ENCODE measurements around the gene SCG5.

- TF ChIP-seq CTCF (tag by site-specific recombination; IDR thresholded peaks at IDR 0.05) (no peak), ZBTB49 (tag by site-specific recombination; IDR thresholded peaks at IDR 0.05; ENCODE audit: low read depth) (no peak), TRIM28 (IDR thresholded peaks at IDR 0.05; ENCODE audit: borderline replicate concordance, low read length) (no peak), ZNF501 (tag by site-specific recombination; IDR thresholded peaks at IDR 0.05) (no peak), WT1 (tag by site-specific recombination; IDR thresholded peaks at IDR 0.05) (no peak), ZNF555 (tag by site-specific recombination; conservative IDR thresholded peaks at IDR 0.05) (no peak), ZNF645 (tag by site-specific recombination; IDR thresholded peaks at IDR 0.05) (no peak), MYNN (tag by site-specific recombination; IDR thresholded peaks at IDR 0.05; ENCODE audit: borderline replicate concordance) (no peak), GLI2 (tag by site-specific recombination; IDR thresholded peaks at IDR 0.05; ENCODE audit: borderline replicate concordance, low read depth) (no peak), ZNF580 (tag by site-specific recombination; IDR thresholded peaks at IDR 0.05) (no peak), RBAK (tag by site-specific recombination; IDR thresholded peaks at IDR 0.05) (no peak), ZNF704 (tag by site-specific recombination; IDR thresholded peaks at IDR 0.05) (no peak)
Observed at GRCh38 chr15:32738666-32739065, 97.2 kb downstream of the SCG5 start.
